Activated CD8-positive, alpha-beta memory T cell treated with anti-CD3 and anti-CD28 coated beads, Interleukin-2, amount 50 U/mL, for 1 hour (primary cell): ENCODE measurements around the gene MYO9A.
"Not testable (repeated sequence)": the region's sequence is repeated elsewhere in the genome, so short reads cannot be mapped to it uniquely, and the experiment has no call there.

ENCODE experiments used
- DNase-seq: peaks from one replicate; pipeline ENCODE4 v3.0.0-alpha.2; 2020; ENCODE audit errors: extremely low read depth

MYO9A gene

GRCh38 chr15:71874245-71874644, 243.7 kb downstream of the MYO9A start:
- no peak for DNase-seq

- not testable (repeated sequence) for DNase-seq
Measured at GRCh38 chr15:71858232-71858631, 259.7 kb downstream of the MYO9A start.

GRCh38 chr15:71853543-71853942, 264.4 kb downstream of the MYO9A start:
- no peak for DNase-seq

GRCh38 chr15:71844916-71845315, 273.0 kb downstream of the MYO9A start:
- no peak for DNase-seq

- DNase-seq = no peak
Measured at GRCh38 chr15:71841563-71841962, 276.4 kb downstream of the MYO9A start.

- no peak for DNase-seq
Measured at GRCh38 chr15:71830981-71831380, 287.0 kb downstream of the MYO9A start.

GRCh38 chr15:71826196-71826595, 291.8 kb downstream of the MYO9A start:
- DNase-seq = no peak

- no peak for DNase-seq
Measured at GRCh38 chr15:71825021-71825730, 292.8 kb downstream of the MYO9A start.

- DNase-seq = no peak
Measured at GRCh38 chr15:71823801-71824200, 294.1 kb downstream of the MYO9A start.

GRCh38 chr15:71822890-71823630, 294.9 kb downstream of the MYO9A start:
- no peak for DNase-seq

GRCh38 chr15:71821547-71822129, 296.3 kb downstream of the MYO9A start:
- no peak for DNase-seq

GRCh38 chr15:71820127-71820526, 297.8 kb downstream of the MYO9A start:
- no peak for DNase-seq

GRCh38 chr15:71817351-71817750, 300.6 kb downstream of the MYO9A start:
- DNase-seq = no peak

- DNase-seq = no peak
Measured at GRCh38 chr15:71815301-71815700, 302.6 kb downstream of the MYO9A start.

GRCh38 chr15:71813723-71814470, 304.1 kb downstream of the MYO9A start:
- no peak for DNase-seq

- no peak for DNase-seq
Measured at GRCh38 chr15:71812966-71813722, 304.8 kb downstream of the MYO9A start.

GRCh38 chr15:71811752-71812735, 305.9 kb downstream of the MYO9A start:
- DNase-seq = no peak

GRCh38 chr15:71811036-71811736, 306.8 kb downstream of the MYO9A start:
- DNase-seq = no peak

GRCh38 chr15:71810256-71811035, 307.5 kb downstream of the MYO9A start, which contains the start of gene NR2E3:
TSS of gene NR2E3 (plus strand) at chr15:71810554. CDS start at chr15:71810744, 190 bp downstream.
- DNase-seq = no peak
